Measurements from ENCODE around the gene NOP53. TPM values are rescaled to one million over a fixed set of nuclear protein-coding genes. Genes with fewer than 3 reads are reported as not detected.

The NOP53 gene
- 153 TPM for total RNA-seq
- long read RNA-seq, transcript NOP53-206 (2 exons, 265 nt): minor isoform, 23 of 401 reads
- long read RNA-seq, transcript NOP53-201 (13 exons, 1,528 nt): major isoform, 353 of 401 reads
- long read RNA-seq, partial matches to known transcripts: 19 of 401 reads
- long read RNA-seq, other reads (novel, unspliced or antisense): 6 of 401 reads

DNA sequence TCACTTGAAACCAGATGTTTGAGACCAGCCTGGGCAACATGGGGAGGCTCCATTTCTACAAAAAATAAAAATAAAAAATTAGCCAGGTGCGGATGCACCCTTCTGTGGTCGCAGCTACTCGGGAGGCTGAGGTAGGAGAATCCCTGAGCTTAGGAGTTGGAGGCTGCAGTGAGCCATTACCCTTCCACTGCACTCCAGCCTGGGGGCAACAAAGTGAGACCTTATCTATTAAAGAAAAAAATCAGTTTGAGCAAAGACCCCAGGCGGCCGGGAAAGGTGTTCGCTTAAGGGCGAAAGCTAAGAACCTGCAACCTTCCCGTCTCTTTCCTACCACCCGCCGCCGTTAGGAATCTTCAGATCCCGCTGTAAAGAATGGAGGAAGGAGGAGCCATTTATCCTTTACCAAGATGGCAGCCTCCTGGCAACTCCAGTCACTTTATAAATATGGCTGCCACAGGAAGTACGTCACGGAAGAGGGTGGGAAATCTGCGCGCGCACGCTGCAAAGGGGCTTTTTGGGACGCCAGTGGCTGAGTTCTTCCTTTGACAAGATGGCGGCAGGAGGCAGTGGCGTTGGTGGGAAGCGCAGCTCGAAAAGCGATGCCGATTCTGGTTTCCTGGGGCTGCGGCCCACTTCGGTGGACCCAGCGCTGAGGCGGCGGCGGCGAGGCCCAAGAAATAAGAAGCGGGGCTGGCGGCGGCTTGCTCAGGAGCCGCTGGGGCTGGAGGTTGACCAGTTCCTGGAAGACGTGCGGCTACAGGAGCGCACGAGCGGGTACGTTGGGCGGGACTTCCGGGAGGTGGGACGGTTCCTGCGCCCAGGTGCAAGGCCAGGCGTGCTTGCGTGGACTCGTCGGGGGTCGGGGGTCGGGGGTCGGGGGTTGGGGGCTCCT is at the start of gene NOP53:
Gene NOP53, plus strand, starts transcription at position 537 of the 892 bp plus-strand sequence. Its CDS starts 14 bp downstream, at position 551.
- DNase-seq (peak; percentile 98), ATAC-seq (ENCODE audit: poor library complexity) (peak; percentile 83)
- intact Hi-C loops (cut with DNase I): no loop called here

DNA sequence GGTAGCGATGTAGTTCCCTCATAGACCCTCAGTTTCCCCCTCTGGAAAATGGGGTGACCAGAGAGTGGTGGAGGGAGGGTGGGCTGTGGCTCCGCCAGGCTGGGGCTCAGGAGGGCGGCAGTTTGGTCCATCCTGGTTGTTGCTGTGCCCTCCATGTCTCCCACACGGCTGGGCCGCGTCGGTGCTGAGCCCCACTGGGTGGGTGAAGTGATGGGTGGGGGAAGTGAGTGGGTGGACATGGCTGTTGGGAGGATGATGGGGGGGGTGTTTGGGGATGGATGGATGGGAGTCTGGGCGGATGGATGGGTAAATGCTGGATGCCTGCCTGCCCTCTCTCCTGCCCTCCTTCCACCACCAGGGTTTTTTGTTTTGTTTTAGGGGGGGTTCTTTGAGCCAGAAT is 48.7 kb upstream of the NOP53 start:
- ATAC-seq (ENCODE audit: poor library complexity) (no peak), DNase-seq (no peak)
- intact Hi-C loops (cut with DNase I): loop anchor here (5.0 kb wide), 1 partner anchor 174 kb away; no protein-coding TSS in a partner anchor

DNA sequence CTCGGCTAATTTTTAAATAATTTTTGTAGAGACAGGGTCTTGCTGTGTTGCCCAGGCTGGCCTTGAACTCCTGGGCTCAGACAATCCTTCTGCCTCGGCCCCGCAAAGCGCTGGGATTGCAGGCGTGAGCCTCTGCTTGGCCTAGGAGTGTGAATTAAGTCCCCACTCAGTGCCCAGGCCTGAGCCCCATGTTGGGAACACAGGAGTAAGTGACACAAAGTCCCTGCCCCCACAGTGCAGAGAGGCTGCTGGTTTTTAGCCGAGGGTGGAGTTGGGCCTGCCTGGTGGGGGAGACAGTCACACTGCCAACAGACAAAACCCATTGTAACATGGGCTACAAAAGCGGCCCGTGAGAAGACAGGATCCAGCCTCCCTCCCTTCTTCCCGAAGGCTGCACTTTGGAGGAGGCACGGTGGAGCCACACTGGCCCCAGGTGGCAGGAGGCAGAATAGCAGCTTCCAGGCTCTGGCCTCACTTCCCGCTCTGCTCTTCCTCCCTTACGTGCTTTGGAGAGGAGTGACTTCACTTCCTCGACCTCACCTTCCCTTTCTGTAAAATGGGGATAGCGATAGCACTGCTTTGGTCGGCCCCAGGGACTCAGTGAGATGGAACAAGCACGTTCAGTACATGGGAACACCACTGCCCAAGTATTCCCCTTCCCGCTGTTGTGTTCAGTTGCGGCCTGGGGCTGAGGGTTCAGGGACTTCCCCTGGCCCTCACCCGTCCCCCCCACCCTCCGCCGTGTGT is 47.3 kb upstream of the NOP53 start:
- DNase-seq (peak; percentile 83), ATAC-seq (ENCODE audit: poor library complexity) (peak; percentile 89)
- intact Hi-C loops (cut with DNase I): loop anchor here (2.0 to 5.0 kb wide), 3 partner anchors 89 to 261 kb away; partner anchors contain the start of gene BICRA

DNA sequence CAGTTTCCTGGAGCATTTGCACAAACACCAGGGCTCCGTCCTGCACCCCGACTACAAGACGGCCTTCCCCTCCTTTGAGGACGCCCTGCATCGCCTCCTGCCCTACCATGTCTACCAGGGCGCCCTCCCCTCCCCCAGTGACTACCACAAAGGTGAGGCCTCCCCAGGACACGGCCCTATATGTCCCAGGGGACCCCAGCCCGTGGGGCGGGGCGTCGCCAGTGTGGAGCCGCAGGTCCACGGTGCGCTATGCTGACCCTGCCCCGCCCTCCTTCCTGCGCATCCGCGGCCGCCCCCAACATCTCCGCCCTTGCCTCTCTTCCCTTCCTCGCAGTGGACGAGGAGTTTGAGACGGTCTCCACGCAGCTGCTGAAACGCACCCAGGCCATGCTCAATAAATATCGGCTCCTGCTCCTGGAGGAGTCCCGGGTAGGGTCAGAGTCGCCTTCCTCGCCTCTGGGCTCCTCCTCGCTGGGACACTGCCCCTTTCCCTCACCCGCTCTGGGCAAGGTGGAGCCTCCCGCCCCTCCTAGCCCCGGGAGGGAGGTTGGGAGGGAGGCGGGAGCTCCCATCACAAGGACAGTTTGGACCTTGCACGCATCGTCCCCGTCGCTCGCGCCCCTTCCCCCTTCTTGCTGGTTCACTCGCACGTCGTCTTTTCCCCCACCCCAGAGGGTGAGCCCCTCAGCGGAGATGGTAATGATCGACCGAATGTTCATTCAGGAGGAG is 46.6 kb upstream of the NOP53 start:
- no peak for DNase-seq
- intact Hi-C loops (cut with DNase I): loop anchor here (2.0 to 5.0 kb wide), 3 partner anchors 90 to 262 kb away; partner anchors contain the start of gene BICRA

DNA sequence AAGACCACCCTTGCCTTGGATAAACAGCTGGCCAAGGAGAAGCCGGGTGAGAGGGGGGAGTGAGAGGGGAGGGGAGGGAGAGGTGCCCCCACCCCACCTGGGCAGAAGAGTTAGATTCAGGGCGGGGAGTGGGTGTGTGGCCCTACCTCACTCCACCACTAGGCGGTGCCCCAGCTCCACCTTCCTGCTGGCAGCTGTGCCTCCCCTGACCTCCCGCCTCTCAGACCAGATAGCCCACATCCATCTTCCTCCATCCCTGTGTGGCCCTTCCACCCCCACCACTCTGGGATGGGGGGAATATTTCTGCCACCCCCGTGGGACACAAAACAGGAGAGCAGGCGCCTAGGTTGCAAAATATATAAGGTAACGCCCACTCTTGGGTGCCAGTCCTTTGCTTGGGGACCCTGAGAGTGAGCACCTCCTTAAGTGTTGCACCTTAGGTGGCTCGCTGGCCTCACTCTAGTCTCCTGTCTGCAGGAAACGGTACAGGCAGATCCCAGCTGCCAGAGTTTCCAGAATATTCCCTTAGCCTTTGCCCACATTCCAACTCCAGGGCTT is 45.9 kb upstream of the NOP53 start:
- ATAC-seq (ENCODE audit: poor library complexity) (peak; percentile 36), DNase-seq (no peak)
- intact Hi-C loops (cut with DNase I): loop anchor here (2.0 to 5.0 kb wide), 3 partner anchors 91 to 263 kb away; partner anchors contain the start of gene BICRA

More for the DNA sequence above, 46.6 kb upstream of the NOP53 start:
- ATAC-seq (ENCODE audit: poor library complexity): no peak

DNA sequence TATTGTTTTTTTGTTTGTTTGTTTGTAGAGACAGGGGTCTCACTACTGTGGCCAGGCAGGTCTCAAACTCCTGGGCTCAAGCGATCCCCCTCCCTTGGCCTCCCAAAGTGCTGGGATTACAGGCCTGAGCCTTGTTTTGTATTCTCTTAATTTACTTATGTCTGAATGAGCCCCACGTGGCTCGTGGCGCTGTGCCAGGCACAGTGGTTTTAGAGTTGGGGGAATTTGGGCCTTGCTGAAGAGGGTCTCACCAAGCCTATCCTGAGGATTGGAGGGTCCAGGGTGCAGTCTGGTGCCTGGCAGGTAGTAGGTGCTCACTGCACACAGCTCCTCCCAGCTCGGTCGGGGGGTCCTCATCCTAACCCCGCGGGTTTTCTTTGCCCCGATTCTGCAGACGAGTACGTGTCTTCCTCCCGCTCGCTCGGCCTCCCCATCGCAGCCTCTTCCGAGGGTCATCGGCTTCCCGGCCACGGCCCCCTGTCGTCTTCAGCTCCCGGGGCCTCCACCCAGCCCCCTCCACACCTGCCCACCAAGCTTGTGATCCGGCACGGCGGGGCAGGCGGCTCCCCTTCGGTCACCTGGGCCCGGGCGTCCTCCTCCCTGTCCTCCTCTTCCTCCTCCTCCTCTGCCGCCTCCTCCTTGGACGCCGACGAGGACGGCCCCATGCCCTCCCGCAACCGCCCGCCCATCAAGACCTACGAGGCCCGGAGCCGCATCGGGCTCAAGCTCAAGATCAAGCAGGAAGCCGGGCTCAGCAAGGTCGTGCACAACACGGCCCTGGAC is 44.2 kb upstream of the NOP53 start:
- no peak for DNase-seq
- intact Hi-C loops (cut with DNase I): no loop called here
- no peak for ATAC-seq (ENCODE audit: poor library complexity)

DNA sequence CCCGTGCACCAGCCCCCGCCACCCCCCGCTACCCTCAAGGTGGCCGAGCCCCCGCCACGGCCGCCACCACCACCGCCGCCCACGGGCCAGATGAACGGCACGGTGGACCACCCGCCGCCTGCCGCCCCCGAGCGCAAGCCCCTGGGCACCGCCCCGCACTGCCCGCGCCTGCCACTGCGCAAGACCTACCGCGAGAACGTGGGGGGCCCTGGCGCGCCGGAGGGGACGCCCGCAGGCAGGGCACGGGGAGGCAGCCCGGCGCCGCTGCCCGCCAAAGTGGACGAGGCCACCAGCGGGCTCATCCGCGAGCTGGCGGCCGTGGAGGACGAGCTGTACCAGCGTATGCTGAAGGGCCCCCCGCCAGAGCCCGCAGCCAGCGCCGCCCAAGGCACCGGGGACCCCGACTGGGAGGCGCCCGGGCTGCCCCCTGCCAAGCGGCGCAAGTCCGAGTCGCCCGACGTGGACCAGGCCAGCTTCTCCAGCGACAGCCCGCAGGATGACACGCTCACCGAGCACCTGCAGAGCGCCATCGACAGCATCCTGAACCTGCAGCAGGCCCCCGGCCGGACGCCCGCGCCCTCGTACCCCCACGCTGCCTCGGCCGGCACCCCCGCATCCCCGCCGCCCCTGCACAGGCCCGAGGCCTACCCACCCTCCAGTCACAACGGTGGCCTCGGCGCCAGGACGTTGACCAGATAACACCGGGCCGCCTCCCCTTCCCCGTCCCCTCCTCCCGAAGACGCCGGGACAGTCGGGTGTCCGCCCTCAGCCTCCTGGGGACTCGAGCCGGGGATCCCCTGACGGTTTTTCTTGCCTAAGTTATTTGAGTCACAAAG is 43.4 kb upstream of the NOP53 start:
- intact Hi-C loops (cut with DNase I): no loop called here
- no peak for DNase-seq
- ATAC-seq (ENCODE audit: poor library complexity): no peak

DNA sequence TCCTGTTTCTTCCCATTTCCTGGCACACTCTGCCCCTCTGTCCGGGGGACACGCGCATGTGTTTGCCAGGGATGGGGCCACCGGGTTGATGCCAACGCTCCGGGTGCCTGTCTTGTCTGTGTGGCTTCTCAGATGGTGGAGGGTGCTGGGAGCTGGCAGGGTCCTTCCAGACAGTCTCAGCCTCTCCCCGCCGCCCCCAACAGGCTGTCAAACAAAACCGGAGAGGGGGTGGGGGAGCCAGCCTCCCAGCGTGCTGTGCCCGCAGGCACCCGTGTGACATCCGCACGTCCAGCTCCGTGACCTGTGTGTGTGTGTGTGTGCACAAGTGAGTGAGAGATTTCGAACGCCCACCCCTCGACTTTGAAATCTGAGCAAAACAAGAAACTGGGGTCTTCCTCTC is 42.7 kb upstream of the NOP53 start:
- no peak for ATAC-seq (ENCODE audit: poor library complexity)
- intact Hi-C loops (cut with DNase I): no loop called here
- no peak for DNase-seq

DNA sequence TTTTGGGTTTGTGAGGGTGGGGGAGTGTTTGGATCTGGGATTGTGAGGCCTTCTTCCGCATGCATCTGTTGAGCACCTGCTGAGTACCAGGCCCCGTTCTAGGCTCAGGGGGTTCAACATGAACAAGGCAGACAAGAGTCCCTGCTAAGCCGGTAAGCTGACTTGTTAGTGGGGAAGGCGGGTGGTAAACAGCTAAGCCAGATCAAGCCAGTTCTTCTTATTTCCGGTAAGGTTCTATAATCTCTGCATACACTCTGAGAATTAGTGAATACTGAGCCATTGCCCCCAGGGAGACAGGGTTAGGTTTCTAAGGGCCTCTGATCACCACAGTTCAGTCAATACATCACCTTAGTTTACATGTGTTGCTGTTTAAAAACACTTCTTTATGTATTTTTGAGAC is 42.0 kb upstream of the NOP53 start:
- intact Hi-C loops (cut with DNase I): no loop called here
- ATAC-seq (ENCODE audit: poor library complexity) (no peak), DNase-seq (no peak)

DNA sequence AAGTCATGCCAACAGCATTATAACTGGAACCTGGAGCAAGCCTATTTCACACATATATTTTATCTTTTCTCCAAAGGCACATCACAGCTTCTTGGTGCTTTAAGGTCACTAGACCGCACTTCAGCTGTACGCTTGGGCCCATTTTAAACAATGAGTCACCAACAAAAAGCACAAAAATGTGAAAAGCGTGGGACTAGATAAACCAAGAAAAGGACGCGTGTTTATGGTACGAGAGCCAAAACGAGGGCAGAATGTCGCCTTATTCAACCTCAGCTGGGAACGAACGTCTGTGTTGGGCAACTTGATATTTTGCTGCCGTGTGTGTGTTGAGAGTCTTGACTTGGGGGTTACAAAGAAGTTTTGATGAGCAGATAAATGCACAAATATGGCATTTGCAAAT is 41.3 kb upstream of the NOP53 start:
- ATAC-seq (ENCODE audit: poor library complexity) (no peak), DNase-seq (no peak)
- intact Hi-C loops (cut with DNase I): no loop called here

DNA sequence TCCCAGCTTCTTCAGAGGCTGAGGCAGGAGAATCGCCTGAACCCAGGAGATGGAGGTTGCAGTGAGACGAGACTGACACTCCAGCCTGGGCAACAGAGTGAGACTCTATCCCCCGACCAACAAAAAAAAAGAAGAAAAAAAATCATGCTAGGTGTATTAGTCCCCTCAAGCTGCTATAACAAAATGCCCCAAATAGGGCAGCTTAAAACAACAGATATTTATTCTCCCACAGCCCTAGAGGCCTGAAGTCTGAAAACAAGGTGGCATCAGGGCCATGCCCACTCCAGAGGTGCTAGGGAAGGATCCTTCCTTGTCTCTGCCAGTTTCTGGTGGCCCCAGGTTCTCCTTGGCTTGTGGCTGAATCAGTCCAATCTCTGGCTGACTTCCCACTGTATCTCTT is 40.7 kb upstream of the NOP53 start:
- ATAC-seq (ENCODE audit: poor library complexity): no peak
- intact Hi-C loops (cut with DNase I): no loop called here
- DNase-seq: no peak

DNA sequence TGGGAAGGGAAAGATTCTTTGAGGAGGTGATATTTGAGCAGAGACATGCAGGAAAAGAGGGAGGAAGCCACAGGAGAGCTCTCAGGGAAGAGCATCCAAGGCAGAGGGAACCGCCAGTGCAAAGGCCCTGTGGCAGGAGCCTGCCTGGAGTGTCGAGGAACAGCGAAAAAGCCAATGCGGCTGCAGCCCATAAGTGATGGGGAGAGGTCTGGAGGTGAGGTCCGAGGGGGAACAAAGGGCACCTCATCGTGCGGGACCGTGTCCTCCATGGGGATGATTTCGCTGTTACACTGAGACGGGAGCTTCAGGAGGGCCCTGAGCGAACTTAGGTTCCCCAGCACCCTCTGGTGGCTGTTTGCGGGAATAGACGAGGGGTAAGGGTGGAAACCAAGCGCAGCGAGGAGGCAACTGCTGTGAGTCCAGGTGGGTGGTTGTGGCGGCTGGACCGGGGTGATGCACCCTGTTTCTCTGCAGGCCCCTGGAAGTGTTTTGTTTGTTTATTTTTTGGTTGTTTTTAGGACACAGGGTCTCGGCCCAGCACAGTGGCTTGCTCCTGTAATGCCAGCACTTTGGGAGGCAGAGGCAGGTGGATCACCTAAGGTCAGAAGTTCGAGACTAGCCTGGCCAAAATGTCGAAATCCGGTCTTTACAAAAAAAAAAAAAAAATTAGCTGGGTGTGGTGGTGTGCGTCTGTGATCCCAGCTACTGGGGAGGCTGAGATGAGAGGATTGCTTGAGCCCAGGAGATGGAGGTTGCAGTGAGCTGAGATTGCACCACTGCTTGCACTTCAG is 38.0 kb upstream of the NOP53 start:
- DNase-seq: peak; percentile 78
- ATAC-seq (ENCODE audit: poor library complexity): peak; percentile 84
- intact Hi-C loops (cut with DNase I): no loop called here

DNA sequence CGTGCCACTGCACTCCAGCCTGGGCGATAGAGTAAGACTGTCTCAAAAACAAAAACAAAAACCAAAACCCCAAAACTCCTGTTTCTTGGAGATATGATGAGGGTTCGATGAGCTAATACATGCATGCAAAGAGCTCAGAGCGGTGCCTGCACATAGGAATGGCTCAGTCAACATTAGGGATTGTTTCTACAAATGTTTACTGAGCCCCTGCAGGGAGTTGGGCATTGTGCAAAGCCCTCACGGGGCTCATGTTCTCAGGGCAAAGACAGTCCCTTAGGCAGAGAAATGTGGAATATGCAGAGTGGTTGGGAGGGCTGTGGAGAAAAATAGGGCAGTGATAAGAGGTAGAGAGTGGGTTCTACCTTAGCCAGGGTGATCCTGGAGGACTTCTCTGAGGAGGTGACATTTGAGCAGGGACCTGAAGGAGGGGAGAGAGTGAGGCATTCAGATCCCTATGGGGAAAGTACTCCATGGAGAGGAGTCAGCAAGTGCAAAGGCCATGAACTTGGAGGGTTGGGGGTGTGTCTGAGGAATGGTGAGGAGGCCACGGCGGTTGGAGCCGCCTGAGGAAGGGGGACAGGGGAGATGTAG is 33.6 kb upstream of the NOP53 start:
- DNase-seq (no peak), ATAC-seq (ENCODE audit: poor library complexity) (no peak)
- intact Hi-C loops (cut with DNase I): no loop called here

DNA sequence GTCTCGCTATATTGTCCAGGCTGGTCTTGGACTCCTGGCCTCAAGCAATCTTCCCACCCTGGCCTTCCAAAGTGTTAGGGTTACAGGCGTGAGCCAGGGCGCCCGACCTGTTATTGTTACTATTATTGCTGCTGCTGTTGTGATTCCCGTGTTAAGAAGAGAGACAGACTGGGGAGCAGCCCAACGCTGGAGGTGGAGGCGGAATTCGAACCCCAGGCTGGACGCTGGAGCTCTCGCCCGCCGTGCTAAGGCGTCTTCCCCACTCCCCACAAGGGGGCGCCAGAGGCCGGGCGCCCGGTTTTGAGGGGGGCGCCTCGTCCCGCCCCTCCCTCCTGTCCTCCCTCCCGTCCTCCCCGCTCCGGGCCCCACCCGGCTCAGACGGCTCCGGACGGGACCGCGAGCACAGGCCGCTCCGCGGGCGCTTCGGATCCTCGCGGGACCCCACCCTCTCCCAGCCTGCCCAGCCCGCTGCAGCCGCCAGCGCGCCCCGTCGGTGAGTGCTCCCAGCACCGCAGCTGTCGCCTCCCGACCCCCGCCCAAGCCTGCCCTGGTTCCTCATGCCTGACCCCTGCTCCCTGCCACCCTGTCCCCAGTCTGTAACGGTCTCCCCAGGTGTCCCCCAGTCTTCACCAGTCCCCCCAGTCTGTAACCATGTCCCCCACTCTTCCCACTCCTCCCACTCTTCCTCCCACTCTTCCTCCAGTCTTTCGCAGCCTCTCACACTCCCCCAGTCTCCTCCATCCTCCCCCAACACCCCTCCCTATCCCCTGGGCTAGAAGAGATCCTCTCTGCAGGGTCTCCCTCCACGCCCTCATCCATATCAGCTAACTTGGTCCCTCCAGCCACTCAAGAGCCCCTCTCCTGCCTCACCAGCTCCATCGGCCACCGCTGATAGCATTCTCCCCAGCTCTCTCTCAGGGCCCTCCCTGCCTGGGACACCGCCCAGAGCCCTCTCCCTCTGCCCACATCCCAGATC is 32.0 kb upstream of the NOP53 start, which contains the start of gene EHD2:
Gene EHD2, plus strand, starts transcription at position 377 of the 976 bp plus-strand sequence. CDS start 3,191 bp downstream, outside the sequence.
- ATAC-seq (ENCODE audit: poor library complexity): peak; percentile 95
- intact Hi-C loops (cut with DNase I): no loop called here
- DNase-seq: peak; percentile 84
